ENCODE results near the gene COMMD4.

- no peak for TF ChIP-seq CTCF (conservative IDR thresholded peaks at IDR 0.05; ENCODE audit: low read length)
- no peak for TF ChIP-seq EZH2phosphoT487 (IDR thresholded peaks at IDR 0.05; ENCODE audit: borderline replicate concordance)
Measured at GRCh38 chr15:75309711-75310110, 26.2 kb upstream of the COMMD4 start.
